H1 (cell line): ENCODE data around the gene DICER1. TPM values are rescaled to one million over a fixed set of nuclear protein-coding genes. Genes with fewer than 3 reads are reported as not detected.

ENCODE experiments used
- CTCF ChIA-PET: fragments of 300-600 bp; sonication (Branson Sonifier 250); formaldehyde crosslinking; loops from one replicate; lab custom pipeline; 2021; ENCODE audit not compliant: partially characterized antibody; lab: Charles Lee
- POLR2A ChIA-PET: fragments of 300-600 bp; sonication (Branson Sonifier 250); formaldehyde crosslinking; loops from one replicate; lab custom pipeline; 2021; ENCODE audit warnings: inconsistent platforms; ENCODE audit not compliant: partially characterized antibody; lab: Charles Lee
- DNase-seq, 2 experiments: peaks; one replicate each; pipeline versions ENCODE4 v3.0.0 to v3.0.0-alpha.2; 2010 to 2022; ENCODE audit warnings: low spot score in 2 of 2, low read depth in 1 of 2, mixed read lengths in 1 of 2
- FAIRE-seq: peaks from 2 replicates; lab custom pipeline; 2011; peaks lifted over from hg19 to GRCh38; lab: Jason Lieb, UNC
- H2AFZ ChIP-seq: 2 replicates; pipeline ENCODE4 v1.8.1; 2012; ENCODE audit warnings: low read length, inconsistent platforms
- H2AK5ac ChIP-seq: 2 replicates; pipeline ENCODE4 v1.6.1; 2013; ENCODE audit warnings: low read depth, low read length
- H2BK120ac ChIP-seq: replicated peaks from 2 replicates; pipeline ENCODE3; 2013; ENCODE audit warnings: low read depth, low read length, inconsistent platforms
- H2BK12ac ChIP-seq: 2 replicates; pipeline ENCODE4 v1.6.1; 2013; ENCODE audit warnings: low read depth, low read length
- H2BK15ac ChIP-seq: 2 replicates; pipeline ENCODE4 v1.6.1; 2013; ENCODE audit warnings: low read length
- H2BK20ac ChIP-seq: 2 replicates; pipeline ENCODE4 v1.6.1; 2013; ENCODE audit warnings: low read length
- H2BK5ac ChIP-seq: 2 replicates; pipeline ENCODE4 v1.6.1; 2013; ENCODE audit warnings: low read depth, low read length
- H3K14ac ChIP-seq: 2 replicates; pipeline ENCODE4 v1.6.1; 2013; ENCODE audit warnings: inconsistent platforms; ENCODE audit not compliant: insufficient read length
- H3K18ac ChIP-seq: 2 replicates; pipeline ENCODE4 v1.6.1; 2013; ENCODE audit warnings: low read length; ENCODE audit errors: extremely low read depth
- H3K23ac ChIP-seq: 2 replicates; pipeline ENCODE4 v1.6.1; 2013; ENCODE audit warnings: inconsistent platforms; ENCODE audit not compliant: insufficient read length
- H3K23me2 ChIP-seq: 2 replicates; pipeline ENCODE4 v1.6.1; 2013; ENCODE audit warnings: low read depth, low read length
- H3K27ac ChIP-seq: 2 replicates; pipeline ENCODE4 v1.6.1; 2011; ENCODE audit warnings: low read depth, low read length, inconsistent platforms
- H3K27me3 ChIP-seq, 4 experiments: replicated peaks in 1 of 4; 1 replicate in 1 of 4; 2 replicates in 3 of 4; pipeline versions ENCODE4 v1.6.1 to v1.8.1; 2011 to 2013; ENCODE audit warnings: low read length in 3 of 4, mild to moderate bottlenecking in 3 of 4, inconsistent platforms in 2 of 4, mixed read lengths in 2 of 4, moderate library complexity in 1 of 4; ENCODE audit not compliant: control insufficient read depth in 3 of 4, insufficient read depth in 3 of 4; ENCODE audit errors: extremely low read depth in 1 of 4
- H3K36me3 ChIP-seq, 4 experiments: 2 replicates each; pipeline versions ENCODE4 v1.6.1 to v1.8.1; 2011 to 2013; ENCODE audit warnings: mild to moderate bottlenecking in 4 of 4, low read length in 3 of 4, moderate library complexity in 2 of 4, control low read depth in 1 of 4, inconsistent platforms in 1 of 4; ENCODE audit not compliant: insufficient read depth in 4 of 4, control insufficient read depth in 2 of 4
- H3K4ac ChIP-seq: replicated peaks from 2 replicates; pipeline ENCODE3; 2013; ENCODE audit warnings: low read length, low read depth, mixed read lengths, inconsistent platforms; ENCODE audit not compliant: insufficient read length
- H3K4me1 ChIP-seq, 4 experiments: replicated peaks in 1 of 4; 1 replicate in 1 of 4; 2 replicates in 3 of 4; pipeline versions ENCODE4 v1.6.1 to v1.8.1; 2011 to 2013; ENCODE audit warnings: low read length in 3 of 4, inconsistent platforms in 2 of 4, mixed read lengths in 1 of 4; ENCODE audit not compliant: insufficient read depth in 4 of 4, control insufficient read depth in 3 of 4
- H3K4me2 ChIP-seq, 2 experiments: 2 replicates each; pipeline versions ENCODE4 v1.6.1 to v1.8.1; 2011 to 2013; ENCODE audit warnings: low read depth in 2 of 2, low read length in 2 of 2, control low read depth in 1 of 2, inconsistent platforms in 1 of 2, mild to moderate bottlenecking in 1 of 2; ENCODE audit not compliant: insufficient read depth in 1 of 2
- H3K4me3 ChIP-seq, 4 experiments: fragments of 200-600, 300-600 bp in 1 of 4; sonication (generic), shearing (Covaris generic), sonication (Bioruptor Twin) in 1 of 4; 2 replicates each; pipeline versions ENCODE4 v1.5.1 to v1.8.1; 2011 to 2016; ENCODE audit warnings: low read length in 4 of 4, low read depth in 3 of 4, control low read depth in 2 of 4, inconsistent platforms in 2 of 4, mild to moderate bottlenecking in 2 of 4, mixed read lengths in 1 of 4, moderate library complexity in 1 of 4; ENCODE audit not compliant: insufficient read depth in 2 of 4; ENCODE audit errors: extremely low read depth in 1 of 4
- H3K56ac ChIP-seq: replicated peaks from 2 replicates; pipeline ENCODE3; 2013; ENCODE audit warnings: low read depth, mild to moderate bottlenecking, mixed read lengths, low read length, inconsistent platforms; ENCODE audit not compliant: insufficient read length
- H3K79me1 ChIP-seq: 2 replicates; pipeline ENCODE4 v1.6.1; 2013; ENCODE audit warnings: low read depth, low read length, control low read depth
- H3K79me2 ChIP-seq, 2 experiments: 2 replicates each; pipeline versions ENCODE4 v1.6.1 to v1.8.1; 2012 to 2013; ENCODE audit warnings: low read length in 2 of 2, mild to moderate bottlenecking in 2 of 2, inconsistent platforms in 1 of 2; ENCODE audit not compliant: insufficient read depth in 2 of 2, control insufficient read depth in 1 of 2
- H3K9ac ChIP-seq, 4 experiments: replicated peaks in 1 of 4; 1 replicate in 1 of 4; 2 replicates in 3 of 4; pipeline versions ENCODE4 v1.6.1 to v1.8.1; 2011 to 2013; ENCODE audit warnings: low read depth in 3 of 4, low read length in 3 of 4, control low read depth in 2 of 4, mild to moderate bottlenecking in 2 of 4, moderate library complexity in 2 of 4, inconsistent platforms in 1 of 4; ENCODE audit errors: extremely low read depth in 1 of 4
- H3K9me3 ChIP-seq, 2 experiments: 2 replicates each; pipeline versions ENCODE4 v1.6.1 to v1.8.1; 2012 to 2013; ENCODE audit warnings: mild to moderate bottlenecking in 2 of 2, moderate library complexity in 2 of 2, control low read depth in 1 of 2, inconsistent platforms in 1 of 2, low read depth in 1 of 2, low read length in 1 of 2, mixed read lengths in 1 of 2; ENCODE audit not compliant: insufficient read depth in 2 of 2
- H4K20me1 ChIP-seq, 2 experiments: replicated peaks in 1 of 2; 2 replicates each; pipeline versions ENCODE3 to v1.8.1; 2011 to 2013; ENCODE audit warnings: inconsistent platforms in 2 of 2, low read length in 2 of 2, mild to moderate bottlenecking in 1 of 2; ENCODE audit not compliant: insufficient read depth in 2 of 2, control insufficient read depth in 1 of 2
- H4K5ac ChIP-seq: 2 replicates; pipeline ENCODE4 v1.6.1; 2013; ENCODE audit warnings: low read length, low read depth, mixed read lengths, inconsistent platforms; ENCODE audit not compliant: insufficient read length
- H4K8ac ChIP-seq: 2 replicates; pipeline ENCODE4 v1.8.0; 2013; ENCODE audit warnings: mild to moderate bottlenecking, moderate library complexity, low read length, inconsistent platforms; ENCODE audit not compliant: insufficient read depth; ENCODE audit errors: extremely low read depth
- H4K91ac ChIP-seq: replicated peaks from 2 replicates; pipeline ENCODE3; 2013; ENCODE audit warnings: low read length, mixed read lengths, inconsistent platforms; ENCODE audit not compliant: insufficient read length
- BRCA1 ChIP-seq: IDR thresholded peaks from 2 replicates; pipeline ENCODE4 v1.6.1; 2012; ENCODE audit warnings: low read depth, low read length, improper control_type of control experiment
- CHD1 ChIP-seq: IDR thresholded peaks from 2 replicates; pipeline ENCODE4 v1.6.1; 2012; ENCODE audit warnings: low read depth, low read length, improper control_type of control experiment
- EGR1 ChIP-seq: IDR thresholded peaks from 2 replicates; pipeline ENCODE4 v1.6.1; 2011; ENCODE audit warnings: low read depth, low read length, borderline replicate concordance
- FOSL1 ChIP-seq: IDR thresholded peaks from 2 replicates; pipeline ENCODE4 v1.6.1; 2011; ENCODE audit warnings: mild to moderate bottlenecking, low read depth, low read length, moderate library complexity; ENCODE audit not compliant: insufficient read depth
- GABPA ChIP-seq: IDR thresholded peaks from 2 replicates; pipeline ENCODE4 v1.6.1; 2011; ENCODE audit warnings: mild to moderate bottlenecking, low read length, moderate library complexity, borderline replicate concordance; ENCODE audit not compliant: insufficient read depth
- GTF2F1 ChIP-seq: IDR thresholded peaks from 2 replicates; pipeline ENCODE4 v1.6.1; 2012; ENCODE audit warnings: low read depth, low read length, improper control_type of control experiment, borderline replicate concordance
- KDM1A ChIP-seq: fragments of 200-600, 300-600 bp; sonication (generic); IDR thresholded peaks from 2 replicates; pipeline ENCODE4 v1.7.1; 2016; ENCODE audit warnings: mild to moderate bottlenecking, low read length, borderline replicate concordance
- POLR2AphosphoS5 ChIP-seq: IDR thresholded peaks from 2 replicates; pipeline ENCODE4 v1.6.1; 2011; ENCODE audit warnings: low read depth, low read length
- RNF2 ChIP-seq: fragments of 200-900, 300-1000 bp; sonication (generic); IDR thresholded peaks from 2 replicates; pipeline ENCODE4 v1.7.1; 2016; ENCODE audit warnings: borderline replicate concordance, low read depth, mild to moderate bottlenecking, antibody characterized with exemption, low read length; ENCODE audit not compliant: poor library complexity, severe bottlenecking; ENCODE audit errors: missing control alignments
- SIRT6 ChIP-seq: IDR thresholded peaks from one replicate; pipeline ENCODE4 v1.7.1; 2012; ENCODE audit warnings: low read length, inconsistent platforms
- SUZ12 ChIP-seq: fragments of 200-600 bp; sonication (generic); IDR thresholded peaks from 2 replicates; pipeline ENCODE4 v1.6.1; 2012; ENCODE audit warnings: mild to moderate bottlenecking, inconsistent platforms, low read length, moderate library complexity, mixed read lengths
- WGBS, 2 experiments: shearing (Covaris generic) in 1 of 2; methylation state at CpG; one replicate each; pipeline versions ENCODE4 v1.1.6 to v1.1.7; 2013 to 2015; ENCODE audit warnings: low lambda C conversion rate in 2 of 2, mixed read lengths in 2 of 2, inconsistent platforms in 1 of 2, low coverage in 1 of 2, missing lambda C conversion rate in 1 of 2; ENCODE audit not compliant: insufficient replicate concordance in 2 of 2, insufficient coverage in 1 of 2, insufficient read length in 1 of 2; ENCODE audit errors: extremely low coverage in 1 of 2, missing lambda C conversion rate in 1 of 2; 5-methylcytosine and 5-hydroxymethylcytosine counted together
- polyA plus RNA-seq, 7 experiments: library from polyadenylated mRNA; depleted of rRNA in 3 of 7; stranded (reverse) in 5 of 7; unstranded in 2 of 7; fragments of >200 nt in 5 of 7; fragments of 200-250 nt in 2 of 7; gene quantifications; 1 replicate in 5 of 7; 2 replicates in 1 of 7; 4 replicates in 1 of 7; pipeline versions ENCODE4 v1.2.1 to v1.2.3, GENCODE V29; 2011 to 2013; ENCODE audit warnings: missing spikeins in 2 of 7, mixed read lengths in 2 of 7
- total RNA-seq: library from RNA; stranded (reverse); fragmentation: NEBNext Ultra II Directional; extraction: Animal tissue kit (Norgen Biotek cat#: 25700); gene quantifications from 2 replicates; pipeline ENCODE4 v1.2.1, GENCODE V29; 2021

DICER1 gene
- total and polyA plus RNA-seq, 2 of the 8 experiments (the other 6 are each of a cell fraction or from before 2014, with no cell fraction given), result 11.9 to 61.8 TPM

DNA sequence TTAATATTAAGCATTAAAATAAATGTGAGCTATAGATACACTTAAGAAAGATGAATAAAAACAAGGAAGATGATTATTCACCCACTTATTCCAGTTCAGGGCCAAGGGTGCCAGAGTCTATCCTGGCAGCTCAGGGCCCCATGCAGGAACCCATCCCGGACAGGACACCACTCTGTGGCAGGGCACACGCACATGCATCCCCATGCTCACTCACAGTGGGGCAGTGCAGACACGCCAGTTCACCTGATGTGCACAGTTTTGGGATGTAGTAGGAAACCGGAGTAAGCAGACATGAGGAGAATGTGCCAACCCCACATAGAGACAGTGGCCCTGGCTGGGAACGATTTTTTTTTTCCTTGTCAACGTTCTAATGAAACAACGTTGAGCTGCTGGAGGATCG is 47.2 kb downstream of the DICER1 start:
- Histone ChIP-seq H2AK5ac (no peak overlapping the region), H3K9me3 (no peaks in the 10 kb centered on the region), H3K56ac (no peak overlapping the region), H3K27ac (no peak overlapping the region), H3K14ac (no peak overlapping the region), H3K4me3 (no peak overlapping the region), H2BK20ac (no peak overlapping the region), H3K36me3 (peaks cover 9 to 62% (median 27%) of the 10 kb centered on the region in 4 experiments), H3K9ac (no peak overlapping the region), H3K4me2 (no peak overlapping the region), H3K79me2 (no peaks in the 10 kb centered on the region), H4K20me1 (no peaks in the 10 kb centered on the region), H4K91ac (no peak overlapping the region), H2BK15ac (no peak overlapping the region), H2AFZ (no peak overlapping the region), H2BK5ac (no peak overlapping the region), H4K5ac (no peak overlapping the region), H3K23ac (no peak overlapping the region), H2BK12ac (no peak overlapping the region), H4K8ac (no peak overlapping the region), H3K4ac (no peak overlapping the region), H3K79me1 (0 out of 2 replicates have a peak, but pooled peaks cover 2% of the 10 kb centered on the region), H3K27me3 (peaks cover 0 to 1% (median 0%) of the 10 kb centered on the region in 4 experiments; a peak in 1 of 7 replicates), H3K4me1 (no peaks in the 10 kb centered on the region), H3K23me2 (no peaks in the 10 kb centered on the region), H2BK120ac (no peak overlapping the region), H3K18ac (no peak overlapping the region)
- POLR2A ChIA-PET, result interaction anchor here (0.7 kb wide), 1 partner anchor 30 kb away, joined by 3 read pairs; no protein-coding TSS in a partner anchor
- FAIRE-seq (no peak), DNase-seq (no peak)
- CTCF ChIA-PET, result interaction anchor here (0.6 to 1.7 kb wide), 9 partner anchors 9 to 594 kb away, joined by 3 to 6 read pairs (median 3); no protein-coding TSS in a partner anchor
- 93% methylated on average over 8 of the region's 8 CpGs; no CpG with 5 or more reads in 1 of the 2 experiments for WGBS, 2 experiments
- TF ChIP-seq BRCA1 (no peak), SUZ12 (no peak), SIRT6 (no peak), POLR2AphosphoS5 (no peak), GTF2F1 (no peak), EGR1 (no peak), RNF2 (no peak), GABPA (no peak), CHD1 (no peak), KDM1A (no peak), FOSL1 (no peak)
